A673 (cell line): ENCODE data around the gene MRE11. TPM values are rescaled to one million over a fixed set of nuclear protein-coding genes. Genes with fewer than 3 reads are reported as not detected.
"Not testable (repeated sequence)": the region's sequence is repeated elsewhere in the genome, so short reads cannot be mapped to it uniquely, and the experiment has no call there.

Experiments used
- BruUV-seq: library from RNA; stranded (reverse); fragments of 400-500 nt; replicated peaks from 2 replicates; lab custom pipeline; 2021; lab: Mats Ljungman, UMichigan
- CTCF ChIA-PET: fragments of 300-600 bp; sonication (Branson Sonifier 250); formaldehyde crosslinking; loops from one replicate; lab custom pipeline; 2022; ENCODE audit warnings: antibody characterized with exemption; lab: Charles Lee
- POLR2A ChIA-PET: fragments of 300-600 bp; sonication (Branson Sonifier 250); formaldehyde crosslinking; loops from one replicate; lab custom pipeline; 2022; ENCODE audit warnings: antibody characterized with exemption; ENCODE audit not compliant: low non-redundant PET; lab: Charles Lee
- DNase-seq: peaks from one replicate; pipeline ENCODE4 v3.0.0-alpha.2; 2015; ENCODE audit warnings: low spot score
- H3K27ac ChIP-seq: fragments of 200-600 bp; sonication (generic); 2 replicates; pipeline ENCODE4 v1.5.1; 2016; ENCODE audit warnings: mixed run types, low read depth, mild to moderate bottlenecking, mixed read lengths, antibody characterized with exemption, low read length; ENCODE audit not compliant: poor library complexity, severe bottlenecking
- H3K27me3 ChIP-seq: fragments of 200-600 bp; sonication (generic); replicated peaks from 2 replicates; pipeline ENCODE4 v1.6.1; 2017; ENCODE audit warnings: mixed run types, low read depth, mild to moderate bottlenecking, mixed read lengths, antibody characterized with exemption, low read length; ENCODE audit not compliant: insufficient read depth, poor library complexity
- H3K36me3 ChIP-seq: fragments of 200-600 bp; sonication (generic); 2 replicates; pipeline ENCODE4 v1.6.1; 2016; ENCODE audit warnings: mixed run types, mild to moderate bottlenecking, mixed read lengths, antibody characterized with exemption, low read length; ENCODE audit not compliant: insufficient read depth, poor library complexity, severe bottlenecking
- H3K4me1 ChIP-seq: fragments of 200-600 bp; sonication (generic); 2 replicates; pipeline ENCODE4 v1.6.1; 2017; ENCODE audit warnings: mixed run types, mild to moderate bottlenecking, mixed read lengths, antibody characterized with exemption, low read length; ENCODE audit not compliant: insufficient read depth, poor library complexity, severe bottlenecking
- H3K4me3 ChIP-seq: fragments of 200-600 bp; sonication (generic); 2 replicates; pipeline ENCODE4 v1.5.1; 2016; ENCODE audit warnings: low read depth, mixed run types, mild to moderate bottlenecking, mixed read lengths, low read length; ENCODE audit not compliant: poor library complexity, severe bottlenecking
- H3K9me3 ChIP-seq: fragments of 200-600 bp; sonication (generic); 2 replicates; pipeline ENCODE4 v1.6.1; 2016; ENCODE audit warnings: mixed run types, low read depth, mild to moderate bottlenecking, mixed read lengths, antibody characterized with exemption, low read length; ENCODE audit not compliant: poor library complexity, severe bottlenecking
- EZH2 ChIP-seq: fragments of 200-600 bp; sonication (generic); IDR thresholded peaks from 2 replicates; pipeline ENCODE4 v1.6.1; 2017; ENCODE audit warnings: borderline replicate concordance, low read depth, mild to moderate bottlenecking, mixed read lengths, antibody characterized with exemption, low read length; ENCODE audit not compliant: poor library complexity, severe bottlenecking
- intact Hi-C: fragments of 100-400 bp; cut with micrococcal nuclease; formaldehyde crosslinking; loops from one replicate; pipeline ENCODE4 v1.10.0; 2022; ENCODE audit not compliant: unreplicated experiment
- total RNA-seq: library from RNA; stranded (reverse); gene quantifications from 2 replicates; pipeline ENCODE4 v1.2.3, GENCODE V29; 2021
- TF ChIP-seq, protein P1 (sequence below): fragments of 300-800, 200-600 bp; sonication (generic); conservative IDR thresholded peaks from 2 replicates; pipeline ENCODE4 v1.5.1; 2017; ENCODE audit warnings: low read depth, mild to moderate bottlenecking, antibody characterized with exemption, low read length, moderate library complexity, mixed read lengths

MRE11 gene
- total RNA-seq, 1 experiment from 2014 or later: 44.7 TPM

DNA sequence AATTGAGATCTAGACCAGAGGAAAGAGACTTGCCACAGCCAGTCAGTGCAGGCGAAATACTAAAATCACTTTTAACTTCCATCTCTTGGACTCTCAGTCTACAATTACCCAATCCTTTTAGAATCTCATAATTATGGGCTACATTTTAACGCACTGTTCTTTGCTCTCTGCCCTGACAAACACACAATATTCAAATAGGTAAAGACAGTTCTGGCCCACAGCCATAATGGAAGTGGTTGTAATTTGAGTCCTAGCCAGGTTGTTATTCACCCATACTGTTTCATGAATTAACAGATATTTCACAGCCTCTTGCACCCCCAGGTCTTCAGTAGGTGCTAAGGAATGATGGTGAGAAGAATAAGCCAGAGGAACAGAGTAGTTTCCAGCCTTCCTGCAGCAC, 19.4 kb upstream of the MRE11 start:
- no peaks in the 10 kb centered on the region for H3K36me3 ChIP-seq
- no peak for DNase-seq
- POLR2A ChIA-PET: no interaction called here
- CTCF ChIA-PET: no interaction called here
- H3K27me3 ChIP-seq: peaks cover 12% of the 10 kb centered on the region
- intact Hi-C loops: no loop called here
- no peak overlapping the region for H3K4me3 ChIP-seq
- no peak overlapping the region for H3K27ac ChIP-seq
- H3K4me1 ChIP-seq: no peaks in the 10 kb centered on the region
- no TSS peak for BruUV-seq
- H3K9me3 ChIP-seq: no peaks in the 10 kb centered on the region
- no peak for TF ChIP-seq EZH2
- TF ChIP-seq, protein P1, sequence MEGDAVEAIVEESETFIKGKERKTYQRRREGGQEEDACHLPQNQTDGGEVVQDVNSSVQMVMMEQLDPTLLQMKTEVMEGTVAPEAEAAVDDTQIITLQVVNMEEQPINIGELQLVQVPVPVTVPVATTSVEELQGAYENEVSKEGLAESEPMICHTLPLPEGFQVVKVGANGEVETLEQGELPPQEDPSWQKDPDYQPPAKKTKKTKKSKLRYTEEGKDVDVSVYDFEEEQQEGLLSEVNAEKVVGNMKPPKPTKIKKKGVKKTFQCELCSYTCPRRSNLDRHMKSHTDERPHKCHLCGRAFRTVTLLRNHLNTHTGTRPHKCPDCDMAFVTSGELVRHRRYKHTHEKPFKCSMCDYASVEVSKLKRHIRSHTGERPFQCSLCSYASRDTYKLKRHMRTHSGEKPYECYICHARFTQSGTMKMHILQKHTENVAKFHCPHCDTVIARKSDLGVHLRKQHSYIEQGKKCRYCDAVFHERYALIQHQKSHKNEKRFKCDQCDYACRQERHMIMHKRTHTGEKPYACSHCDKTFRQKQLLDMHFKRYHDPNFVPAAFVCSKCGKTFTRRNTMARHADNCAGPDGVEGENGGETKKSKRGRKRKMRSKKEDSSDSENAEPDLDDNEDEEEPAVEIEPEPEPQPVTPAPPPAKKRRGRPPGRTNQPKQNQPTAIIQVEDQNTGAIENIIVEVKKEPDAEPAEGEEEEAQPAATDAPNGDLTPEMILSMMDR: no peak

DNA sequence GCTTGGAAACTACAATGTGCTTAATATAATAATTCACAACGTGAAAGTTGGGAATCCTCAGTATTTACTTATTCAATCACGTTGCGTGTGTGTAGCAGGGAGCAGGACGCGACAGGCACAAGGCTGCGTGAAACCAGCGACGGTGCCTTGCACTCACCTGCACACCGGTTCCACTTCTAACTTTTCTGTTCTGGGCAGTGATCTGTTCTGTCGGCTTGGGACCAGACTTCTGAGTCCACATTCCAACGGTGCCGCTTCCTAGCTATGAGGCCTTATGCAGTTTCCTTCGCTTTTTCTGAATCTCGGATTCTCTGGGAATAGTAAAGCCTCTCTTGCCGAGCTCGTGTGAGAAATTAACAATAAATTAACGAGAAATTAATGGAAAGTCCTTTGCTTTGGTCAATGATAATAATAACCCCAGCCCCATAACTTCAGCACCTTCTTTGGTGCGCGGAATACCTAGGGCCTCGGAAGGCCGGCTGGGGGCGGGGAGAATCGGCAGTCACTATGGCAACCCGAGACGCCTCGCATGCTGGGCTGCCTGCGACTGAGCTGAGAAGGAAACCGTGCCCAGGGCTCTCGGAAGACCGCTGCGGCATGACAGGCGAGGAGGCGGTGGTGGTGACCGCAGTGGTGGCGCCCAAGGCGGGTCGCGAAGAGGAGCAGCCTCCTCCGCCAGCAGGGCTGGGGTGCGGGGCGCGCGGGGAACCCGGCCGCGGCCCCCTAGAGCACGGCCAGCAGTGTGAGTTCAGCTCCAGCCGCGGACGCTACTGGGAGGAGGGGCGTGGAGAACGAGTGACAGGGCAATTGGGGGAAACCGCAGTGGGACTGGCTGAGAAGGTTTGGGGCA, 18.5 kb upstream of the MRE11 start, which contains the start of gene C11orf97:
Gene C11orf97, plus strand, starts transcription at position 530 of the 850 bp plus-strand sequence. Its CDS starts 68 bp downstream, at position 598.
- Histone ChIP-seq H3K9me3 (no peaks in the 10 kb centered on the region), H3K27ac (no peak within 1 kb of the TSS), H3K4me3 (peak within 1 kb of the TSS; percentile 50), H3K4me1 (no peaks in the 10 kb centered on the region), H3K36me3 (no peaks in the 10 kb centered on the region), H3K27me3 (peaks cover 12% of the 10 kb centered on the region)
- ChIA-PET CTCF (no interaction called here), POLR2A (interaction anchor here (0.6 kb wide), 1 partner anchor 715 kb away, joined by 3 read pairs; no protein-coding TSS in a partner anchor)
- intact Hi-C loops: no loop called here
- TF ChIP-seq, protein P1: no peak
- no peak for TF ChIP-seq EZH2
- BruUV-seq: no TSS peak
- DNase-seq: peak; percentile 62

DNA sequence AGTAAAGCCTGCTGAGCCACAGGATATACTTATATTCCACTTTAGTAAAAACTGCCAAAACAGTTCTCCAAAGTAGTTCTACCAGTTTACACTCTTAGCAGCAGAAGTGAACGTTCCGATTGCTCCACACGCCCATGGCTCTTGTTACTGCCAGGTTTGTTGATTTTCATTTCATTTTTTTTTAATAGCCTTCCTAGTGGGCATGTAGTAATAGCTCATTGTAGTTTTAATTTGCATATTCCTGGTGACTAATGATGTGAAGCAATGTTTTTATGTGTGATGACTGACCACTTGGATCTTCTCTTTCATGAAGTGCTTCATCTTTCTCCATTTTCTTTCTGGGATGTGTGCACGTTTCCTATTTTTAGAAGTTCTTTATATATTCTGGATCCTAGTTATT, 13.8 kb upstream of the MRE11 start:
- Histone ChIP-seq H3K9me3 (no peaks in the 10 kb centered on the region), H3K27ac (no peak overlapping the region), H3K4me1 (no peaks in the 10 kb centered on the region), H3K36me3 (no peaks in the 10 kb centered on the region), H3K27me3 (no peaks in the 10 kb centered on the region), H3K4me3 (no peak overlapping the region)
- POLR2A ChIA-PET: no interaction called here
- TF ChIP-seq, protein P1: no peak
- TF ChIP-seq EZH2: no peak
- CTCF ChIA-PET: no interaction called here
- intact Hi-C loops: loop anchor here (10.0 kb wide), 1 partner anchor 1273 kb away; no protein-coding TSS in a partner anchor
- BruUV-seq: no TSS peak
- DNase-seq: no peak

DNA sequence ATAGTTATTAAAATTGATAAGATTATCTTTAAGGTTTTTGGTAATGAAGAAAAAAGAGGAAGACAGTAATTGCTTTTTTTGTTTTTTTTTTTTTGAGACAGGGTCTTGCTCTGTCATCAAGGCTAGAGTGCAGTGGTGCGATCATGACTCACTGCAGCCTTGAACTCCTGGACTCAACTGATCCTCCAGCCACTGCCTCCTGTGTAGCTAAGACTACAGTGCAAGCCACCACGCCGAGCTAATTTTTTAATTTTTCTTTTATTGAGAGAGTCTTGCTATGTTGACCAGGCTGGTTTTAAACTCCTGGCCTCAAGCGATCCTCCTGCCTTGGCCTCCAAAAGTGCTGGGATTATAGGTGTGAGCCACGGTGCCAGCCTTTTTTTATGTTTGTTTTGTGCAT, 12.9 kb upstream of the MRE11 start:
- intact Hi-C loops: loop anchor here (10.0 kb wide), 1 partner anchor 1272 kb away; no protein-coding TSS in a partner anchor
- CTCF ChIA-PET, H3K4me3 ChIP-seq, H3K27ac ChIP-seq, POLR2A ChIA-PET, BruUV-seq, DNase-seq, H3K36me3 ChIP-seq, H3K9me3 ChIP-seq, H3K4me1 ChIP-seq, H3K27me3 ChIP-seq: not testable (repeated sequence)
